Measurements from ENCODE around the gene SLC1A1. TPM values are rescaled to one million over a fixed set of nuclear protein-coding genes. Genes with fewer than 3 reads are reported as not detected.
A peak's percentile ranks its signal among the peaks of the same experiment; 100 is the strongest.

The SLC1A1 gene
- total RNA-seq, 1 experiment from 2014 or later = 2.9 TPM

- Histone ChIP-seq H3K4me2 (no peak overlapping the region), H3K9me2 (ENCODE audit: insufficient read depth) (no peaks in the 10 kb centered on the region), H3K27ac (no peak overlapping the region), H2AFZ (no peak overlapping the region), H4K20me1 (ENCODE audit: insufficient read depth) (no peaks in the 10 kb centered on the region), H3K27me3 (ENCODE audit: insufficient read depth, low read depth) (no peaks in the 10 kb centered on the region), H3K36me3 (ENCODE audit: low read depth) (no peaks in the 10 kb centered on the region), H3K4me3 (no peak overlapping the region), H3K9me3 (ENCODE audit: insufficient read depth, low read depth) (no peaks in the 10 kb centered on the region), H3K4me1 (replicated peaks; ENCODE audit: insufficient read depth) (peaks cover 19% of the 10 kb centered on the region), H3K79me2 (ENCODE audit: low read depth) (no peaks in the 10 kb centered on the region), H3F3A (ENCODE audit: insufficient read depth, low read depth) (peaks cover 6% of the 10 kb centered on the region)
- intact Hi-C loops (cut with micrococcal nuclease; ENCODE audit: unreplicated experiment) = no loop called here
- TF ChIP-seq EZH2 (IDR thresholded peaks at IDR 0.05; ENCODE audit: low read depth) (no peak), CTCF (conservative IDR thresholded peaks at IDR 0.05) (no peak)
- no TSS peak for BruUV-seq (replicated peaks)
- DNase-seq = no peak
- ChIA-PET POLR2A (ENCODE audit: unreplicated experiment) (no interaction called here), CTCF (no interaction called here)
Observed at GRCh38 chr9:4618700-4619099, 128.4 kb downstream of the SLC1A1 start.

GRCh38 chr9:4620057-4620765 lies 129.9 kb downstream of the SLC1A1 start:
- TF ChIP-seq EZH2 (IDR thresholded peaks at IDR 0.05; ENCODE audit: low read depth) (no peak), CTCF (conservative IDR thresholded peaks at IDR 0.05) (no peak)
- Histone ChIP-seq H3F3A (ENCODE audit: insufficient read depth, low read depth) (peaks cover 6% of the 10 kb centered on the region), H4K20me1 (ENCODE audit: insufficient read depth) (no peaks in the 10 kb centered on the region), H3K4me2 (peak overlapping the region; percentile 29), H3K27ac (0 out of 2 replicates have a peak overlapping the region, but pooled peaks have one; percentile 11), H3K4me1 (replicated peaks; ENCODE audit: insufficient read depth) (peaks cover 19% of the 10 kb centered on the region), H3K9me3 (ENCODE audit: insufficient read depth, low read depth) (no peaks in the 10 kb centered on the region), H2AFZ (no peak overlapping the region), H3K4me3 (no peak overlapping the region), H3K79me2 (ENCODE audit: low read depth) (no peaks in the 10 kb centered on the region), H3K36me3 (ENCODE audit: low read depth) (no peaks in the 10 kb centered on the region), H3K9me2 (ENCODE audit: insufficient read depth) (no peaks in the 10 kb centered on the region), H3K27me3 (ENCODE audit: insufficient read depth, low read depth) (no peaks in the 10 kb centered on the region)
- DNase-seq = peak in 1 of 2 experiments; percentile 72
- intact Hi-C loops (cut with micrococcal nuclease; ENCODE audit: unreplicated experiment) = no loop called here
- POLR2A ChIA-PET (ENCODE audit: unreplicated experiment) = no interaction called here
- no TSS peak for BruUV-seq (replicated peaks)
- CTCF ChIA-PET = no interaction called here

GRCh38 chr9:4620881-4621555 lies 130.8 kb downstream of the SLC1A1 start:
- H3K27ac ChIP-seq = no peak overlapping the region
- H3K79me2 ChIP-seq (ENCODE audit: low read depth) = no peaks in the 10 kb centered on the region
- H3F3A ChIP-seq (ENCODE audit: insufficient read depth, low read depth) = peaks cover 6% of the 10 kb centered on the region
- intact Hi-C loops (cut with micrococcal nuclease; ENCODE audit: unreplicated experiment) = no loop called here
- no peaks in the 10 kb centered on the region for H3K9me3 ChIP-seq (ENCODE audit: insufficient read depth, low read depth)
- H3K27me3 ChIP-seq (ENCODE audit: insufficient read depth, low read depth) = no peaks in the 10 kb centered on the region
- H3K36me3 ChIP-seq (ENCODE audit: low read depth) = no peaks in the 10 kb centered on the region
- no TSS peak for BruUV-seq (replicated peaks)
- TF ChIP-seq EZH2 (IDR thresholded peaks at IDR 0.05; ENCODE audit: low read depth) (no peak), CTCF (conservative IDR thresholded peaks at IDR 0.05) (no peak)
- H3K4me3 ChIP-seq = no peak overlapping the region
- peak overlapping the region; percentile 29 for H3K4me2 ChIP-seq
- no peak overlapping the region for H2AFZ ChIP-seq
- no peak for DNase-seq
- H3K4me1 ChIP-seq (replicated peaks; ENCODE audit: insufficient read depth) = peaks cover 19% of the 10 kb centered on the region
- CTCF ChIA-PET = no interaction called here
- POLR2A ChIA-PET (ENCODE audit: unreplicated experiment) = no interaction called here
- no peaks in the 10 kb centered on the region for H4K20me1 ChIP-seq (ENCODE audit: insufficient read depth)
- H3K9me2 ChIP-seq (ENCODE audit: insufficient read depth) = no peaks in the 10 kb centered on the region
